ENCODE measurements around the gene CPPED1.

DNA sequence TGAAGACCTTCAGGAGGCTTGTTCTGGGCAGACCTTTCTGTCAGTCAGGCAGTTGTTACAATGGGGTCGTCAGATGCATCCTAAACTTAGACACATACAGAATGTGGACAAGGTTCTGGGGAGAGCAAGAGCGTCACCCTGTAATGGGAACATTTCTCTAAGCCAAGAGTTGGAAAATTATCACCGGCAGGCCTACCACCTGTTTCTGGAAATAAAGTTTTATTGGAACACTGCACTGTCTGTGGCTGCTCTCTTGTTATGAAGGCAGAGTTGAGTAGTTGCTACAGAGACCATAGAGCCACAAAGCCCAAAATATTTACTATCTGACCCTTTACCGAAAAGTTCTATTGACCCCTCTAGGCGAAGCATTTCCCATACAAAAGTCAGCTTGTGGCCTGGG lies 106.2 kb downstream of the CPPED1 start:
- TF ChIP-seq L3MBTL2 (conservative IDR thresholded peaks at IDR 0.05) (no peak), SP1 (IDR thresholded peaks at IDR 0.05) (no peak), FOXK2 (IDR thresholded peaks at IDR 0.05) (no peak), ARNT (IDR thresholded peaks at IDR 0.05) (no peak), BHLHE40 (IDR thresholded peaks at IDR 0.05; ENCODE audit: borderline replicate concordance) (no peak)

Data from HEK293T (cell line).